ENCODE data around the gene FTSJ3. TPM values are rescaled to one million over a fixed set of nuclear protein-coding genes. Genes with fewer than 3 reads are reported as not detected.
"Not testable (repeated sequence)": the region's sequence is repeated elsewhere in the genome, so short reads cannot be mapped to it uniquely, and the experiment has no call there.

FTSJ3 gene, protein sequence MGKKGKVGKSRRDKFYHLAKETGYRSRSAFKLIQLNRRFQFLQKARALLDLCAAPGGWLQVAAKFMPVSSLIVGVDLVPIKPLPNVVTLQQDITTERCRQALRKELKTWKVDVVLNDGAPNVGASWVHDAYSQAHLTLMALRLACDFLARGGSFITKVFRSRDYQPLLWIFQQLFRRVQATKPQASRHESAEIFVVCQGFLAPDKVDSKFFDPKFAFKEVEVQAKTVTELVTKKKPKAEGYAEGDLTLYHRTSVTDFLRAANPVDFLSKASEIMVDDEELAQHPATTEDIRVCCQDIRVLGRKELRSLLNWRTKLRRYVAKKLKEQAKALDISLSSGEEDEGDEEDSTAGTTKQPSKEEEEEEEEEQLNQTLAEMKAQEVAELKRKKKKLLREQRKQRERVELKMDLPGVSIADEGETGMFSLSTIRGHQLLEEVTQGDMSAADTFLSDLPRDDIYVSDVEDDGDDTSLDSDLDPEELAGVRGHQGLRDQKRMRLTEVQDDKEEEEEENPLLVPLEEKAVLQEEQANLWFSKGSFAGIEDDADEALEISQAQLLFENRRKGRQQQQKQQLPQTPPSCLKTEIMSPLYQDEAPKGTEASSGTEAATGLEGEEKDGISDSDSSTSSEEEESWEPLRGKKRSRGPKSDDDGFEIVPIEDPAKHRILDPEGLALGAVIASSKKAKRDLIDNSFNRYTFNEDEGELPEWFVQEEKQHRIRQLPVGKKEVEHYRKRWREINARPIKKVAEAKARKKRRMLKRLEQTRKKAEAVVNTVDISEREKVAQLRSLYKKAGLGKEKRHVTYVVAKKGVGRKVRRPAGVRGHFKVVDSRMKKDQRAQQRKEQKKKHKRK
- 39.4 TPM for total RNA-seq
- long read RNA-seq, transcript FTSJ3-201 (21 exons, 3,559 nt): major isoform, 43 of 92 reads
- long read RNA-seq, partial matches to known transcripts: 37 of 92 reads
- long read RNA-seq, other reads (novel, unspliced or antisense): 12 of 92 reads

DNA sequence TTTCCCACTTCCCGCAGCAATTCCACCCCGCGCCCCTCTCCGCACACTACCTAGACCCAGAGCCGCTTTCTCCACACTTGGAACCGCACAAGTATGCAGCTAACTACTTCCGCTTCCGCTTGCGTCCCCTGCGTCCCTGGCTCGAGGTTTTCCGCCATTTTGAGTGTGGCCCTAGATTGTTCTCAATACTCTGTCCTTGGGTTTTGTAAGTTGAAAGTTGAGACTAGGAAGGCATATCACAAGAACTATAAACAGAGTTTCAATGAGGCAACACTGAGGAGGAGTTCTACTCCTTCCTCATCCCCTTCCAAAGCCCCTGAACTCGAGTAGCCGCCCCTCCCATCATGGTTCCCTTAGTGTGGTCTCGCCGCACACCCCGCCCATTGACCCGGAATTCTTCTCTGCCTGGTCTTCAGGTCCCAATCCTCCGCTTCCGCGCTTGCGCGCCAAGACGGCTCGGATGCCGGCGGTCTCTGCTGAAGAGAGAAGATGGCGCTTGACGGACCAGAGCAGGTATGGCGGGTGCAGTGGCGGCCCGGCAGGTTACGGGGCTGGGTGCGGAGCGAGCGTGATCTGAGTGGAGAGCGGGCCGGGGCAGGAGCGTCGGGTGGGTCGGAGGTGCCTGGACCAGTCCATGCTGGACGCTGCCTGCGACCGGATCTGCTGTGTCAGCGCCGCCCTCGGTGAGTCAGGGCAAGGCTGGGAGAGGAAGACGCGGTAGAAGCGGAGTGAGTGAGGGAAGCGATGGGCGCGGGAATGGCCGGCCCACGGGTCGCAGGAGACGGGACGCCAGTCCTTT, at the start of gene FTSJ3, which contains the start of gene PSMC5:
Gene FTSJ3 (minus strand): TSS at position 662 of the 799 bp plus-strand sequence. CDS start 761 bp downstream, outside the sequence.
Gene PSMC5 (plus strand): TSS at position 430 of the 799 bp plus-strand sequence. CDS start 60 bp downstream, at position 490.
- TF ChIP-seq, protein P1, sequence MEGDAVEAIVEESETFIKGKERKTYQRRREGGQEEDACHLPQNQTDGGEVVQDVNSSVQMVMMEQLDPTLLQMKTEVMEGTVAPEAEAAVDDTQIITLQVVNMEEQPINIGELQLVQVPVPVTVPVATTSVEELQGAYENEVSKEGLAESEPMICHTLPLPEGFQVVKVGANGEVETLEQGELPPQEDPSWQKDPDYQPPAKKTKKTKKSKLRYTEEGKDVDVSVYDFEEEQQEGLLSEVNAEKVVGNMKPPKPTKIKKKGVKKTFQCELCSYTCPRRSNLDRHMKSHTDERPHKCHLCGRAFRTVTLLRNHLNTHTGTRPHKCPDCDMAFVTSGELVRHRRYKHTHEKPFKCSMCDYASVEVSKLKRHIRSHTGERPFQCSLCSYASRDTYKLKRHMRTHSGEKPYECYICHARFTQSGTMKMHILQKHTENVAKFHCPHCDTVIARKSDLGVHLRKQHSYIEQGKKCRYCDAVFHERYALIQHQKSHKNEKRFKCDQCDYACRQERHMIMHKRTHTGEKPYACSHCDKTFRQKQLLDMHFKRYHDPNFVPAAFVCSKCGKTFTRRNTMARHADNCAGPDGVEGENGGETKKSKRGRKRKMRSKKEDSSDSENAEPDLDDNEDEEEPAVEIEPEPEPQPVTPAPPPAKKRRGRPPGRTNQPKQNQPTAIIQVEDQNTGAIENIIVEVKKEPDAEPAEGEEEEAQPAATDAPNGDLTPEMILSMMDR (IDR thresholded peaks at IDR 0.05): peak; percentile 54
- DNase-seq (peak; percentile 97), ATAC-seq (peak; percentile 95)
- peak within 1 kb of the TSS; percentile 94 for H3K27ac ChIP-seq
- intact Hi-C loops (cut with DNase I): no loop called here
- H3K9me3 ChIP-seq: no peaks in the 10 kb centered on the region
- peaks cover 24% of the 10 kb centered on the region for H3K4me1 ChIP-seq
- peaks cover 73% of the 10 kb centered on the region for H3K36me3 ChIP-seq
- peak within 1 kb of the TSS; percentile 98 for H3K4me3 ChIP-seq
- H3K27me3 ChIP-seq: no peaks in the 10 kb centered on the region

DNA sequence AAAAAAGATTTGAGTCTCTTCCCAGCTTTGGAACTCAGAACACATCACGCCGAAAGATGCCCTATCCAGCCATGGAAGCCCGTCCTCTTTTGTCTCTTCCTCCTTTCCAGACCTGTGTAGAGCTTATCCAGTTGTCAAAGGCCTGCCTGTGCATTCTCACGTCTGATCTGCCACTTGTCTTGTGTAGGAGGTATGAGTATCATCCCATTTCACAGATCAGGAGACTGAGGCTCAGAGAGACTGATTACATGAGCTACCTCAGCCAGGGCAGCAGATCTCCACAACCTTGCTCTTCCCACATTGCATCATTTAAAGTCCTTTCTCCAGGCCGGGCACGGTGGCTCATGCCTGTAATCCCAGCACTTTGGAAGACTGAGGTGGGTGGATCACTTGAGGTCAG, 47.2 kb upstream of the FTSJ3 start:
- H3K4me1 ChIP-seq; H3K36me3 ChIP-seq; H3K27me3 ChIP-seq; DNase-seq; H3K4me3 ChIP-seq; H3K9me3 ChIP-seq; H3K27ac ChIP-seq; intact Hi-C loops (cut with DNase I); ATAC-seq: not testable (repeated sequence)

DNA sequence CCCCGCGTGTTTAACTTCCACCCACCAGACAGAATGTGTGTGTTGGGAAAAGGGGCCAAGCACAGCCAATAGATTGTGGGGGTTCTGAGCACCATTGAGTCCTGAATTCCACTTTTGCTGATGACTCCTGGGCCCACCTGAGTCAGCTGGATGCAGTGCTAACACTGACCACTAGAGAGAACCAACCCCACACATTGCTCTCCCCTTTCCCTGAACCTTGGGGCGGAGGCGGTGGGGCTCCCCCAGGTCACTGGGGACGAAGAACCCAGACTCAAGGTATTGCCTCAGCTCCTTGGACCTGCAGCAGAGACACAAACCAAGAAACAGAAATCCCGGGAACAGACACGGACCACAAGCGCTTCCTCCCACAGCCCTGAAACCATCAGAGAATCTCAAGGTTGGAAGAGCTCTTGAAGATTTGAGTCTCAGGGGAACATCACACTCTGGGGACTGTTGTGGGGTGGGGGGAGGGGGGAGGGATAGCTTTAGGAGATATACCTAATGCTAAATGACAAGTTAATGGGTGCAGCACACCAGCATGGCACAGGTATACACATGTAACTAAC, 46.7 kb upstream of the FTSJ3 start:
- intact Hi-C loops (cut with DNase I); ATAC-seq; H3K4me3 ChIP-seq; H3K4me1 ChIP-seq; H3K27ac ChIP-seq; DNase-seq; H3K27me3 ChIP-seq; H3K9me3 ChIP-seq; H3K36me3 ChIP-seq: not testable (repeated sequence)

DNA sequence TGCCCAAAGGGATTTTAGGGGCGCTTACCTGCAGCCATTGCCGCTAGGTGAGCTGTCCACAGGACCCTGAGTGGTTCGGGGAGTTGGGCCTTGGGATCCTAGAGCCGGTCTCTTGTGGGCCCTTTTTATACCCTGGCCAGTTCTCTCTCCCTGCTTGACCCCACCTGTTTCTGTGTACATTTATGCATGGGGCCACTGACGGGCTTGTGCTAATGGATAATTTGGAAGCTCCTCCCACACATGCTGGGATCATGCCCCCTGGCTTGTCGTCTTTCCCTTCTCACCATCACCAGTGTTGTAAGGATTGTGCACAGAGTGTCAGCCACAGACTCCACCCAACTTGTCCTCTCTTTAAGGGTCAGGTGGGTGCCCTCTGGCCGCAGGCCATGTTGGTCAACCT, 46.1 kb upstream of the FTSJ3 start, which contains the start of gene CSH2:
Gene CSH2 (minus strand): TSS at position 101 of the 400 bp plus-strand sequence. CDS start 63 bp downstream, at position 38.
- H3K9me3 ChIP-seq; intact Hi-C loops (cut with DNase I); ATAC-seq; H3K36me3 ChIP-seq; H3K27me3 ChIP-seq; H3K4me3 ChIP-seq; DNase-seq; H3K4me1 ChIP-seq; H3K27ac ChIP-seq: not testable (repeated sequence)

DNA sequence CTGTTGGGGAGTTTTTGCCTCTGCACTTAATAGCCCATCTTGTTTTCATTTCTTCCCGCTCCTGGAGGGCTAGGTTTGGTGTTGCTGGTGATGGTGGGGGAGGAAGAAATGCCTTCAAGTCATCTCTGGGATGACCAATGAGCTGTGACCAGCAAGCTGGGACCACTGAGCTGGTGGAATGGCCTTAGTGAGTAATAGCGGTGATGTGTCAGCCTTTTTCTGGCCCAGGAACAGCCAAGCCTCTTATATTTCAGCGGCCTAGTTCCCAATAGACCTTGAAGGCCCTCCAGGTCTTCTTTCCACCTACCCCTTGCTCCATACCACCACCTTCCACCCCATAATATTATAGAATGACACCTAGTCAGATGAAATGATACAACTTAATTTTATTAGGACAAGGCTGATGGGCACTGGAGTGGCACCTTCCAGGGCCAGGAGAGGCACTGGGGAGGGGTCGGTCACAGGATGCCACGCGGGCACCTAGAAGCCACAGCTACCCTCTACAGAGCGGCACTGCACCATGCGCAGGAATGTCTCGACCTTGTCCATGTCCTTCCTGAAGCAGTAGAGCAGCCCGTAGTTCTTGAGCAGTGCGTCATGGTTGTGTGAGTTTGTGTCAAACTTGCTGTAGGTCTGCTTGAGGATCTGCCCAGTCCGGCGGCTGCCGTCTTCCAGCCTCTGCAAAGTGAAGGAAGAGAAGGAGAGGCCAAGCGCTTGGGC, 44.3 kb upstream of the FTSJ3 start:
- H3K4me3 ChIP-seq; H3K36me3 ChIP-seq; DNase-seq; H3K4me1 ChIP-seq; H3K27ac ChIP-seq; H3K9me3 ChIP-seq; intact Hi-C loops (cut with DNase I); H3K27me3 ChIP-seq; ATAC-seq: not testable (repeated sequence)

DNA sequence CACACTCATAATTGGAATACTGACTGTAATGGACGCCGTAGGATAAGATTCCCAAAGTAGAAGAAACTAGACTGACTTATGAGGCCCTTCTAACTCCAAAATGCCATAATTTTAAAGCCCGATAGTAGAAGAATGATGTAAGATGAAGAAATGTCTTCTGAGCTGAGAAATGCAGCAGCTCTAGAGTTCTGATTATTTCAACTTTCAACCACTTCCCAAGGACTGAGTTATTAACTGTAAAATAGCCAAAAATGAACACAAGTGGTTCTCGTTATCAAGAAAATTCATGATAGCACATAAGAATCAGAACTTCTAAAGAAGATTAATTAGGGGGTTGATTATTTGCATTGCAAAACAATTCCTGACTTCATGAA, 42.8 kb upstream of the FTSJ3 start:
- H3K27me3 ChIP-seq; H3K9me3 ChIP-seq; ATAC-seq; H3K36me3 ChIP-seq; H3K4me1 ChIP-seq; H3K4me3 ChIP-seq; H3K27ac ChIP-seq; intact Hi-C loops (cut with DNase I); DNase-seq: not testable (repeated sequence)

DNA sequence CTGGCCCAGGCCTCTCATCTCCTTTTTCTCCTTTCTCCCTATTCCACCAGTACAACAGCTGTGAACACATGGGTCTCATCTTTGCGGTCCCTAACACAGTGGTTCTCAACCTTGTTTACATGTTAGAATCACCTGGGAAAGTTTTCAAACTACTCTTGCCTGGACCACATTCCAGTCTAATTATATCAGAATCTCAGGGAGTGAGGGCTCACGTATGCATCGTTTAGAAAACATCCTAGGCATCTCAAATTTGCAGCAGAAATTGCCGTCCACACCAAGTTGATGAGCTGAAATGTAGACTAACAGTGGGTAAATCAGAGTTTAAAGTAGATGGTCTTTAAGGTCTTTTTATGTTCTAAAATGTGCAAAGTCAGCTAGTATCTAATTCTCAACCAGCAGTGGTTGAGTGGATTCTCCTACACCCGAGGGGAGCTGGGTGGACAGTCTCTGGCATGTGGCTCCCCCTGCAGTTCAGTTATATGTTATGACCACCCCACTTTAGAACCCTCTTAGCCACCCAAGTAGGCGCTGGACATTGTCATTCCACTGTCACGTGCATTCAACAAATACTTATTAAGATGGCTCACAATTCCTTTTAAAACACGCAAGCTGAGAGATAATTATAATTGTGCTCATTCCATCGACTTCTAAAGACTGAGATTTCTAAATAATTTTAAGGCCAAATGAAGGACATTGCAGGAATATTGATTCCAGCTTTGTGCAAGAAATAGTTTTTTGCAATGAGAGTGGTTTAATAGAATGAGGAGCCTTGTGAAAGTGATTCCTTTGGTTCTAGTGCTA, 42.2 kb upstream of the FTSJ3 start:
- H3K36me3 ChIP-seq; H3K27ac ChIP-seq; H3K4me3 ChIP-seq; DNase-seq; H3K27me3 ChIP-seq; intact Hi-C loops (cut with DNase I); H3K9me3 ChIP-seq; H3K4me1 ChIP-seq: not testable (repeated sequence)
- ATAC-seq: peak; percentile 58

DNA sequence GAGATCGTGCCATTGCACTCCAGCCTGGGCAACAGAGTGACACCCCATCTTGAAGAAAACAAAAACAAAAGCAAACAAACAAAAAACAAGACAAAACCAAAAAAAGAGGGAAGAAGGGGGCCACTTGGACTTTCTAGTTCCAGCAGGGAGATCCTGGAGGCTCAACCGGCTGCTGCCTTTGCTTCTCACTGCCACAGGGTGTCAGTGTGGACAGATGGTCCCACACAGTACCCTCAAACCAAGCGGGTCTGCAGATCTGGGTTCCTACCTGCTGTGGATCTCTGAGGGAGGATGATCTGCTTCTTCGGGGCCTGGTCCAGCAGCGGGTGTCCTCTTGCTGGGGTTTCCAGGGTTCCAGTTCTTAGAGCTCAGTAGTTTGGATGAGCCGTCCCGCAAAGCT, 39.2 kb upstream of the FTSJ3 start:
- ATAC-seq: peak; percentile 28
- DNase-seq; H3K36me3 ChIP-seq; H3K4me1 ChIP-seq; intact Hi-C loops (cut with DNase I); H3K9me3 ChIP-seq; H3K27me3 ChIP-seq; H3K27ac ChIP-seq; H3K4me3 ChIP-seq: not testable (repeated sequence)

All from upper lobe of right lung (tissue), 1 donor.